Right lobe of liver (tissue), 6 donors: ENCODE results near the gene CHAF1A. TPM values are rescaled to one million over a fixed set of nuclear protein-coding genes. Genes with fewer than 3 reads are reported as not detected.

Source experiments
- ATAC-seq, 4 donors: fragments of 200-7000 bp; cut with Tn5 transposase; one replicate each; pipeline ENCODE4 v1.9.1; 2020; ENCODE audit warnings: mild to moderate bottlenecking in 4 of 4, moderate library complexity in 4 of 4
- DNase-seq, 3 donors: peaks; one replicate each; pipeline ENCODE4 v3.0.0-alpha.2; 2020
- H3K27ac ChIP-seq, 3 donors: fragments of 200-600 bp; one replicate each; pipeline ENCODE4 v1.8.0; 2022
- H3K27me3 ChIP-seq, 2 donors: fragments of 200-600 bp; one replicate each; pipeline ENCODE4 v1.8.0; 2022
- H3K36me3 ChIP-seq, 4 donors: fragments of 200-600 bp; sonication (generic) in 1 of 4; one replicate each; pipeline versions ENCODE4 v1.5.1 to v1.8.0; 2017 to 2022; ENCODE audit warnings: control low read depth in 1 of 4
- H3K4me1 ChIP-seq, 4 donors: fragments of 200-600 bp; sonication (generic) in 1 of 4; one replicate each; pipeline versions ENCODE4 v1.5.1 to v1.8.0; 2017 to 2022; ENCODE audit warnings: control low read depth in 1 of 4
- H3K4me3 ChIP-seq, 3 donors: fragments of 200-600 bp; one replicate each; pipeline ENCODE4 v1.8.0; 2022
- H3K9me3 ChIP-seq, 4 donors: fragments of 200-600 bp; sonication (generic) in 1 of 4; one replicate each; pipeline versions ENCODE4 v1.5.1 to v1.8.0; 2017 to 2022; ENCODE audit warnings: control low read depth in 1 of 4
- CTCF ChIP-seq, 4 donors: fragments of 200-600 bp in 3 of 4; fragments of 450-650 bp in 1 of 4; IDR thresholded peaks; one replicate each; pipeline versions ENCODE4 v1.5.1 to v1.8.0; 2016 to 2022; ENCODE audit warnings: antibody characterized with exemption in 4 of 4, mild to moderate bottlenecking in 2 of 4
- POLR2A ChIP-seq: fragments of 450-650 bp; IDR thresholded peaks from one replicate; pipeline ENCODE4 v1.6.1; 2017; ENCODE audit warnings: antibody characterized with exemption, mild to moderate bottlenecking
- WGBS: methylation state at CpG from one replicate; pipeline ENCODE4 v1.1.6; 2018; ENCODE audit warnings: low coverage, low lambda C conversion rate; ENCODE audit not compliant: insufficient coverage; ENCODE audit errors: missing lambda C conversion rate; 5-methylcytosine and 5-hydroxymethylcytosine counted together
- intact Hi-C, 2 donors: fragments of 100-400 bp; cut with DNase I; formaldehyde crosslinking; loops; one replicate each; pipeline versions ENCODE4 v1.11.2 to v1.14.1; 2022
- total RNA-seq, 6 experiments: library from RNA; depleted of rRNA in 2 of 6; stranded (reverse); fragments of >200 nt in 2 of 6; fragmentation: NEBNext Ultra II Directional in 3 of 6; extraction: Animal tissue kit (Norgen Biotek cat#: 25700) in 3 of 6; gene quantifications; one replicate each; pipeline versions ENCODE4 v1.1.0 to v1.2.4, GENCODE V29; 2016 to 2023
- donor health status: DM: no; HTN: yes; CAD: no.
- donor health status: DM: no; HTN: no; CAD: no.
- donor health status: DM: no; HTN: no; CAD: no.
- donor health status: DM: no; HTN: yes; CAD: no.
- donor health status: DM: no; HTN: yes; CAD: no.

CHAF1A gene
- total RNA-seq, 6 experiments from 2014 or later: 3.1 to 9.2 (median 3.5) TPM

- Histone ChIP-seq H3K27me3 (no peaks in the 10 kb centered on the region), H3K9me3 (no peaks in the 10 kb centered on the region), H3K4me1 (no peaks in the 10 kb centered on the region), H3K36me3 (peaks cover 0 to 50% (median 17%) of the 10 kb centered on the region in 4 donors), H3K4me3 (no peak overlapping the region), H3K27ac (no peak overlapping the region)
- DNase-seq (no peak), ATAC-seq (no peak)
- no peak for TF ChIP-seq CTCF (IDR thresholded peaks at IDR 0.05)
- TF ChIP-seq POLR2A: no peak
- WGBS: 49% methylated on average over 5 of the region's 9 CpGs
- intact Hi-C loops: loop anchor here in 1 of 2 donors (5.0 kb wide), 1 partner anchor 93 kb away; no protein-coding TSS in a partner anchor
Observed at GRCh38 chr19:4360081-4360569, 42.3 kb upstream of the CHAF1A start.

GRCh38 chr19:4360641-4361151 is 41.7 kb upstream of the CHAF1A start:
- 31% methylated on average over 8 of the region's 12 CpGs for WGBS
- H3K27ac ChIP-seq: no peak overlapping the region
- TF ChIP-seq POLR2A (no peak), CTCF (IDR thresholded peaks at IDR 0.05) (no peak)
- H3K27me3 ChIP-seq: no peaks in the 10 kb centered on the region
- ATAC-seq (peak in 1 of 4 donors; percentile 3), DNase-seq (peak in 1 of 3 donors; percentile 50)
- no peaks in the 10 kb centered on the region for H3K4me1 ChIP-seq
- peaks cover 0 to 56% (median 17%) of the 10 kb centered on the region in 4 donors for H3K36me3 ChIP-seq
- no peaks in the 10 kb centered on the region for H3K9me3 ChIP-seq
- H3K4me3 ChIP-seq: no peak overlapping the region
- intact Hi-C loops: loop anchor here in 1 of 2 donors (5.0 kb wide), 1 partner anchor 93 kb away; no protein-coding TSS in a partner anchor

GRCh38 chr19:4361152-4362046 is 41.0 kb upstream of the CHAF1A start:
- WGBS: 57% methylated on average over 4 of the region's 50 CpGs
- H3K4me3 ChIP-seq: no peak overlapping the region
- H3K9me3 ChIP-seq: no peaks in the 10 kb centered on the region
- H3K27me3 ChIP-seq: no peaks in the 10 kb centered on the region
- no peak overlapping the region for H3K27ac ChIP-seq
- peak in 1 of 3 donors; percentile 51 for DNase-seq
- no peak for TF ChIP-seq CTCF (IDR thresholded peaks at IDR 0.05)
- TF ChIP-seq POLR2A: no peak
- peak in 1 of 4 donors; percentile 3 for ATAC-seq
- no peaks in the 10 kb centered on the region for H3K4me1 ChIP-seq
- peaks cover 0 to 63% (median 19%) of the 10 kb centered on the region in 4 donors for H3K36me3 ChIP-seq
- intact Hi-C loops: loop anchor here in 1 of 2 donors (5.0 kb wide), 1 partner anchor 94 kb away; no protein-coding TSS in a partner anchor

GRCh38 chr19:4362101-4362828 is 40.2 kb upstream of the CHAF1A start:
- TF ChIP-seq CTCF (IDR thresholded peaks at IDR 0.05) (no peak), POLR2A (no peak)

More at GRCh38 chr19:4362101-4362828, 40.2 kb upstream of the CHAF1A start:
- H3K27me3 ChIP-seq: no peaks in the 10 kb centered on the region
- peak in 1 of 4 donors; percentile 4 for ATAC-seq
- no peak overlapping the region for H3K4me3 ChIP-seq
- peaks cover 0 to 59% (median 19%) of the 10 kb centered on the region in 4 donors for H3K36me3 ChIP-seq
- DNase-seq: peak in 1 of 3 donors; percentile 55
- 86% methylated on average over 10 of the region's 32 CpGs for WGBS
- H3K4me1 ChIP-seq: no peaks in the 10 kb centered on the region
- intact Hi-C loops: loop anchor here in 1 of 2 donors (5.0 kb wide), 1 partner anchor 95 kb away; no protein-coding TSS in a partner anchor
- H3K9me3 ChIP-seq: no peaks in the 10 kb centered on the region
- H3K27ac ChIP-seq: no peak overlapping the region
